Gastroesophageal sphincter (tissue), 3 donors: ENCODE data around the gene ADH4.
"Not testable (repeated sequence)": the region's sequence is repeated elsewhere in the genome, so short reads cannot be mapped to it uniquely, and the experiment has no call there.

Experiments
- CTCF ChIP-seq, 4 experiments: fragments of 200-600 bp in 2 of 4; fragments of 450-650 bp in 2 of 4; sonication (generic) in 1 of 4; IDR thresholded peaks; one replicate each; pipeline ENCODE4 v1.5.1; 2017 to 2019; ENCODE audit warnings: antibody characterized with exemption in 4 of 4, mild to moderate bottlenecking in 2 of 4, moderate library complexity in 2 of 4
- EP300 ChIP-seq: sonication (generic); formaldehyde crosslinking; IDR thresholded peaks from one replicate; pipeline ENCODE4 v1.6.1; 2017; ENCODE audit warnings: antibody characterized with exemption, mild to moderate bottlenecking
- POLR2A ChIP-seq, 2 donors: fragments of 450-650 bp; IDR thresholded peaks; one replicate each; pipeline ENCODE4 v1.6.1; 2017; ENCODE audit warnings: antibody characterized with exemption in 2 of 2, mild to moderate bottlenecking in 2 of 2, moderate library complexity in 1 of 2
- POLR2AphosphoS5 ChIP-seq: sonication (generic); formaldehyde crosslinking; IDR thresholded peaks from one replicate; pipeline ENCODE4 v1.6.1; 2017; ENCODE audit warnings: antibody characterized with exemption

- not testable (repeated sequence) for TF ChIP-seq EP300; POLR2A (IDR thresholded peaks at IDR 0.05); CTCF (IDR thresholded peaks at IDR 0.05); POLR2AphosphoS5
Measured at GRCh38 chr4:99109286-99109685, 34.8 kb downstream of the ADH4 start.
